Stimulated activated effector memory CD8-positive, alpha-beta T cell treated with anti-CD3 and anti-CD28 coated beads, Interleukin-12 subunit alpha, Interleukin-12 subunit beta, amount 100 ng/mL, for 72 hours (primary cell): ENCODE data around the gene MGARP.
"Not testable (repeated sequence)": the region's sequence is repeated elsewhere in the genome, so short reads cannot be mapped to it uniquely, and the experiment has no call there.

Experiments
- ATAC-seq: fragments of 150-1000 bp; cut with Tn5 transposase; 2 replicates; pipeline ENCODE4 v1.10.0; 2021
- DNase-seq, 2 donors: peaks; one replicate each; pipeline ENCODE4 v3.0.0; 2021 to 2022; ENCODE audit warnings: low spot score in 2 of 2
- H3K27ac Mint-ChIP-seq: one replicate; pipeline ENCODE4 v1.8.0; 2022; ENCODE audit warnings: mild to moderate bottlenecking, mixed read lengths
- H3K36me3 Mint-ChIP-seq: one replicate; pipeline ENCODE4 v1.8.0; 2022; ENCODE audit warnings: mild to moderate bottlenecking, mixed read lengths
- H3K4me1 Mint-ChIP-seq: one replicate; pipeline ENCODE4 v1.8.0; 2022; ENCODE audit warnings: mixed read lengths
- H3K4me3 Mint-ChIP-seq: one replicate; pipeline ENCODE4 v1.8.0; 2022; ENCODE audit warnings: mild to moderate bottlenecking, mixed read lengths
- H3K9me3 Mint-ChIP-seq: one replicate; pipeline ENCODE4 v1.8.0; 2022; ENCODE audit warnings: mixed read lengths

The MGARP gene

DNA sequence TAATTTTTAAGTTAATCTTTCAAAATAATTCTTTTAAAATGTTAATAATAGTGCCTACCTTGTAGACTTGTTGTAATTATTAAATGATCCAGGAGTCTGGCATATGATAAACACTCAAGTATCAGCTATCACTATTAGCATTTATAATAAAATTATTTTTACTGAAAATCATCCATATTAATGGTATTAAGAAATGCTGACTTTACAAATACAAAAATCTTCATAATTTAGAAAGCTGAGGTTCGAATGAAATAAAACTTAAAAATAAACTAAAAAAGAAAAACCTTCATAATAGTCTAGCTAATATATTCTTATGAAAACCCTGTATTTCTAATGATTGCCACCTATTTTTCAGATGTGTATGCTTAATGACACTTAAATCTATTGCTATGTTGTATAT is 5.2 kb downstream of the MGARP start:
- DNase-seq: no peak
- no peak overlapping the region for H3K4me3 Mint-ChIP-seq
- no peak overlapping the region for H3K27ac Mint-ChIP-seq
- H3K36me3 Mint-ChIP-seq: no peaks in the 10 kb centered on the region
- H3K9me3 Mint-ChIP-seq: no peaks in the 10 kb centered on the region
- peaks cover 12% of the 10 kb centered on the region for H3K4me1 Mint-ChIP-seq
- no peak for ATAC-seq

DNA sequence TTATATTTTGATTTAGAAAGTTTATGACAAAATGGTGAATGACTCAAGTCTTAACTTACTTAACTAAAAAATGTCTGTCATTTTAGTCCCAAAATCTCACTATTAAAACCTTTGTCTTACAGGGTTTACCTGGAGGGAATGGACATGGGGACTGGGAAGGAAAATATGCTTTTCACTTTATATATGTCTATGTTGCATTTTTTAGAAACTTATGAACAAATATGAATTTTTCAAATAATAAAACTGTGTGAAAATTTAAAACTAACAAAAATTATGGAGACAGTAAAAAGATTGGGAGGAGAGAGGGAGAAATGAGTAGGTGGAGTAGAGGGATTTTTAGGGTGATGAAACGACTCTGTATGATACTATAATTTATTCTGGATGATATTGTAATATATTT is 6.2 kb downstream of the MGARP start:
- Mint-ChIP-seq H3K4me3 (no peak overlapping the region), H3K36me3 (no peaks in the 10 kb centered on the region), H3K9me3 (no peaks in the 10 kb centered on the region), H3K4me1 (peaks cover 3% of the 10 kb centered on the region), H3K27ac (no peak overlapping the region)
- ATAC-seq (no peak), DNase-seq (no peak)

DNA sequence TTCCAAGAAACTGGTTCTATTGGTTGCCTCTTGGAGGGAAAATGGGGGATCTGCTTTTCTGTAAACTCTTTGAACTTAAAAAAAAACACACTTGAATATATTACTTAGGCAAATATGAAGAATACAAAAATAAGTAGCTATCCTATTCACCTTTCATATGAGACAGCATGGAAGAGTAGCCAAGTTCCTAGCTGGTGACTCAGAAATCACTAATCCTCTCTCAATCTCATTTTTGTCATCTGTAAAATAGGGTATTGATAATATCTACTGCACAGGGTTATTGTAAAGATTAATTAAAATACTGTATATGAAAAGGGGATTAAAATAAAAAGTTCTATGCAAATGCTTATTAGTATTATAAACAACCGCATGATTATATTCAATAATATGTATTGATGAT is 12.7 kb downstream of the MGARP start:
- Mint-ChIP-seq H3K4me3 (peak overlapping the region; percentile 44), H3K27ac (no peak overlapping the region), H3K4me1 (peaks cover 20% of the 10 kb centered on the region), H3K36me3 (peaks cover 6% of the 10 kb centered on the region), H3K9me3 (no peaks in the 10 kb centered on the region)
- no peak for DNase-seq
- no peak for ATAC-seq

DNA sequence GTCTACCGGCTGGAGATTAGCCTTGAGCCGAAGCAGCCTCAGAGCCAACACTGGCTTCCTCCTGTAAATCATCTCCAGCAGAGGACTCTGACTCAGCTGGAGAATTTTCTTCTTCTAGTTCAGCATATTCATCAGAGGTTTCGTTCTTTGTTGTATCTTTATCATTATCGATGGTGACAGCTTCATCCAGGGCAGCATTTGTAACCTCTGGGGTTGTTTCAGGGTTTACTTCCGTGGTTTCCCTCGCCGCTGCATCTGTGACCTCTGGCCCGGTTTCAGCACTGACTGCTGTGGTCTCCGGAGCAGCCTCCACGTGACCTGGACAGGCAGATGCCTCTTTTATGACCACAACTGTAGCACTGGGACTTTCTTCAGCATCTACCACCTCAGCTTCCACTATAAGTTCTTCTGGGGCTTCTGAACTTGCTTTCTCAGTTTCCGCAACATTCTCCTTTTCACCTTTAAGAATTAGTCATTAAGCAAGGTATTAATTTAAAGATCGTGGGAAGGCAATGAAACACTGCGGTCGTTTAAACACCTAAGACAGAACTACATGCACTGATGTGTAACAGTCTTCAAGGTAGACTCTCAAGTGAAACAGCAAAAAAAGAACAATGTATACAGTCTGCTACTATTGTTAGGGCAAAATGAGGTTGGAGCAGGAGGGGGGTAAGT is 13.3 kb downstream of the MGARP start:
- H3K27ac Mint-ChIP-seq: peak overlapping the region; percentile 48
- peaks cover 20% of the 10 kb centered on the region for H3K4me1 Mint-ChIP-seq
- peak overlapping the region; percentile 44 for H3K4me3 Mint-ChIP-seq
- DNase-seq (peak; percentile 67 to 92), ATAC-seq (peak; percentile 98)
- H3K36me3 Mint-ChIP-seq: peaks cover 6% of the 10 kb centered on the region
- no peaks in the 10 kb centered on the region for H3K9me3 Mint-ChIP-seq

DNA sequence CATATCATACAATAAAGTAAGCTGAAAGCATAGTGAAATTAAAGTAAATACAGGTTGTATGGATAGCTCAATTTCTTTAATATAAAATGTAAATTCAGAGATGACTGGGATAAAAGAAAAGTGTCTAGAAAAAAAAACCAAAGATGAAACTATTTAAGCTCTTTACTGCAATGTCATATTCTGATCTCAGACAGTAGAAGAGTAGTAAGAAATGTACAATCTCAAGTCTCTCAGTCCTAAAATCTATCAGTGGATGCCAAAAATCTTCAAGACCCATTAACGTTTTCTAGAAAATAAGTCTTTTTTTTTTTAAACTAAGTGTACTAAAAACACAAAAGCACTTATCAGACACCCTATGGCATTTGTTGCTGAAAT is 13.8 kb downstream of the MGARP start:
- Mint-ChIP-seq H3K4me3 (peak overlapping the region; percentile 44), H3K9me3 (no peaks in the 10 kb centered on the region), H3K27ac (peak overlapping the region; percentile 48), H3K4me1 (peaks cover 20% of the 10 kb centered on the region), H3K36me3 (peaks cover 6% of the 10 kb centered on the region)
- ATAC-seq (peak; percentile 20), DNase-seq (no peak)

DNA sequence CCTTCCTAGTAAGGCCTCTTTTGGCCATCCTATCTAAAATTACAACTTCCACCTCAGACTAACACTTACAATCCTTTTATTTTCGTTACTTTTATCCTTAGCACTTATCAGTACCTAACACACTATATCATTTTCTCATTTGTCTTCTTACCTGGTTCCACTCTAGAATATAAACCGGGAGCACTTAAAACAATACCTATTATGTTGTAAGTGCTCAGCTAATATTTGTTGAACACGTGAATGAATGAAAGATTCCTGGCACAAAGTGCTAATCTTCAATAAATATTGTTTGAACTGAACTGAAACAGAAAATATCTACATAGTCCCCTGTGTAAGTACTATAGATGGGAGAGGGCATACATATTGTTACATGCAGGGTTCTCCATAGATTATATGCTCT is 14.4 kb downstream of the MGARP start:
- ATAC-seq: no peak
- no peak for DNase-seq
- H3K27ac Mint-ChIP-seq: no peak overlapping the region
- peaks cover 6% of the 10 kb centered on the region for H3K36me3 Mint-ChIP-seq
- no peaks in the 10 kb centered on the region for H3K9me3 Mint-ChIP-seq
- peaks cover 20% of the 10 kb centered on the region for H3K4me1 Mint-ChIP-seq
- H3K4me3 Mint-ChIP-seq: no peak overlapping the region

DNA sequence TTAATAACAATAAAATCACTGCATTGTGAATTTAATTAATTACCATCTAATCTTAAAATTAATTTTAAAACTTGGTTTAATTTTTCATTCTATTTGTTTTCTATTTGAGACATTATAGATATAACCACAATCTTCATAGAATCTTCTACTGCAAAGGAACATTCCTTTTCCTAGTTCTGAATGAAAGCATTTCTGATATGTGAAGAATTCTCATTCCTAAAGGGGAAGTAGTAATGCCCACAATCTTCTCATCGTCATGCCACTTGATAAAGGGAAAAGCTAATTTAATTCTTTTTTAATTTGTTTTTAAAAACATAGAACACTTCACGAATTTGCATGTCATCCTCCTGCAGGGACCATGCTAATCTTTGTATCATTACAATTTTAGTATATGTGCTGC is 23.7 kb downstream of the MGARP start:
- Mint-ChIP-seq H3K9me3 (no peaks in the 10 kb centered on the region), H3K36me3 (no peaks in the 10 kb centered on the region), H3K4me3 (no peak overlapping the region), H3K4me1 (no peaks in the 10 kb centered on the region), H3K27ac (no peak overlapping the region)
- no peak for ATAC-seq
- DNase-seq: no peak

DNA sequence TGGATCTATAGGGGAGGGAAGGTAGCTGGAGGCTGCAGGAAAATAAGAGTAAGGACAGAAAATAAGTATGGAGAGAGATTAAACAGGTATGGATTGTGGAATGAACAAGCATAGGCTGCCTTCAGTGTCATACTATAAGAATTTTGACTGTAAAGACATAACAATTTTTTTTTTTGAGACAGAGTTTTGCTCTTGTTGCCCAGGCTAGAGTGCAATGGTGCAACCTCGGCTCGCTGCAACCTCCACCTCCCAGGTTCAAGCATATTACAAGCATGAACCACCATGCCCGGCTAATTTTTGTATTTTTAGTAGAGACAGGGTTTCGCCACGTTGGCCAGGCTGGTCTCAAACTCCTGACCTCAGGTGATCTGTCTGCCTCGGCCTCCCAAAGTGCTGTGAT is 24.4 kb downstream of the MGARP start:
- H3K36me3 Mint-ChIP-seq, H3K4me1 Mint-ChIP-seq, H3K27ac Mint-ChIP-seq, H3K9me3 Mint-ChIP-seq, H3K4me3 Mint-ChIP-seq, ATAC-seq: not testable (repeated sequence)
- DNase-seq: peak in 1 of 2 donors; percentile 17

DNA sequence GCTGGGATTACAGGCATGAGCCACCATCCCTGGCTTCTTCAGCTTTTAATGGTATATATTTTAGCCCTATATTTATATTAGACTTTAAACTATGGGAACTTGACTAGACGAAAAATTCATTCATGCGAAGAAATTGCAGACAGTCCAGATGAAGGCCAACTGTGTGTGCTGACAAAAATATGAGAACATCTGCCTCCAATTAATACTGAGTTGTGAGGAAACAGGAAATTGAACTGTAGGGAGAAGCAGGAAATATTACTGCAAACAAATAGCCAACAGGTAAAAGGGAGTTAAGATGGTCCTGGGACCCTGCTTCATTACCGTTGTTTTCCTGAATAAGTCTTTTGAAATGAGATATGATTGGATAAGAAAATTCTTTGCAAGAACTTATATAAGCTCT is 26.3 kb downstream of the MGARP start:
- Mint-ChIP-seq H3K4me1 (no peaks in the 10 kb centered on the region), H3K27ac (no peak overlapping the region), H3K36me3 (no peaks in the 10 kb centered on the region), H3K4me3 (no peak overlapping the region), H3K9me3 (no peaks in the 10 kb centered on the region)
- peak in 1 of 2 donors; percentile 10 for DNase-seq
- no peak for ATAC-seq

DNA sequence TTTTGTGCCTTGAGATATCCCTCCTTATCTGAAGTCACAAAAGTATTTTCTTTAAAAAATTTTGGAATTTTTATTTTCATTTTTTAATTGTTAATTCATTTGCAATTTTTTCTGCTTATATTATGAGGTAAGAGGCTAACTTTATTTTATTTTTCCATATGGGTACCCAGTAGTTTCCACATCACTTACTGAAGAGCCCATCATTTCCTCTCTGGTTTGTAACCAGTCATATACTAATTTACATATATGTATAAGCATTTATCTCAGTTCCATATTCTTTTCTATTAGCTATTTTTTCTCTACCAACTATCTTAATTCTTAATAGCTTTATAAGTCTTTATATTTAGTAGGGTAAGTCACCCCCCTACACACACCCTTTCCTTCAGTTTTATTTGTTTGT is 27.0 kb downstream of the MGARP start:
- H3K4me1 Mint-ChIP-seq: no peaks in the 10 kb centered on the region
- no peak overlapping the region for H3K4me3 Mint-ChIP-seq
- H3K9me3 Mint-ChIP-seq: no peaks in the 10 kb centered on the region
- H3K36me3 Mint-ChIP-seq: no peaks in the 10 kb centered on the region
- H3K27ac Mint-ChIP-seq: no peak overlapping the region
- no peak for DNase-seq
- no peak for ATAC-seq

DNA sequence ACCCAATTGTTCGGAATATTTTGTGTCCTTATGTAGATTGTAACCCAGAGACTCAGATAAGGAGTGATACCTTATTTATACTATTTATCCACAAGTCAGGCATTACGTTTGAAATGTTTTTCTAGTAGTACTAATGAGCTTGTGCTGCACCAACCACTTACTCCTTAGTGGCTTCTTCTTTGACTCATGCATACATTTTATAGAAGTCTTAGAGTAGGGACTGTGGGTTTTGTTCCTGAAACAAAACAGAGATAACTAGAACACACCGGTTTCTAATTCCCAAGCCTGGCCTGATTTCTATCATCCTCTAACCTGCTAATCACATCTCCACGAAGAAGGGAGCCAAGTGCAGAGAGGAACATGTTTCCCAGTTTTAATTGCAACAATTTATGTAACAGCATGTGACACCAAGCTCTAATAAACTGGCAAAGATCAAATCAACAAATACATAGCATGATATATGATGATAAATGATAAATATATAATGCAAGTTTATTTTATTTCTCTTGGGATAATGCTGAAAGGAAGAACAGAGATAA is 32.3 kb downstream of the MGARP start:
- Mint-ChIP-seq H3K4me3 (no peak overlapping the region), H3K36me3 (no peaks in the 10 kb centered on the region), H3K9me3 (no peaks in the 10 kb centered on the region), H3K4me1 (no peaks in the 10 kb centered on the region), H3K27ac (no peak overlapping the region)
- ATAC-seq (no peak), DNase-seq (no peak)

DNA sequence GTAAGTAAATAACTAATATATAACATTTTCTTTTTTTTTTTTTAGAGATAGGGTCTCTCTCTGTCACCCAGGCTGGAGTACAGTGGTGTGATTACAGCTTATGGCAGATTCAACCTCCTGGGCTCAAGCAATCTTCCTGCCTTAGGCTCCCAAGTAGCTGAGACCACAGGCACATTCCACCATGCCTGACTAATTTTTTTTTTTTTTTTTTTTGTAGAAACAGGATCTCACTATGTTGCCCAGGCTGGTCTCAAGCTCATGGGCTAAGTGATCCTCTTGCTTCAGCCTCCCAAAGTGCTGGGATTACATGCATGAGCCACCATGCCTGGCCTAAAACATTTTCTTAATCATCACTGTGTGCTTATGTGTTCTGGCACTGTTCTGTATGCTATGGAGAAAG is 32.8 kb downstream of the MGARP start:
- ATAC-seq (no peak), DNase-seq (no peak)
- no peak overlapping the region for H3K4me3 Mint-ChIP-seq
- H3K4me1 Mint-ChIP-seq: no peaks in the 10 kb centered on the region
- no peaks in the 10 kb centered on the region for H3K36me3 Mint-ChIP-seq
- no peak overlapping the region for H3K27ac Mint-ChIP-seq
- no peaks in the 10 kb centered on the region for H3K9me3 Mint-ChIP-seq

DNA sequence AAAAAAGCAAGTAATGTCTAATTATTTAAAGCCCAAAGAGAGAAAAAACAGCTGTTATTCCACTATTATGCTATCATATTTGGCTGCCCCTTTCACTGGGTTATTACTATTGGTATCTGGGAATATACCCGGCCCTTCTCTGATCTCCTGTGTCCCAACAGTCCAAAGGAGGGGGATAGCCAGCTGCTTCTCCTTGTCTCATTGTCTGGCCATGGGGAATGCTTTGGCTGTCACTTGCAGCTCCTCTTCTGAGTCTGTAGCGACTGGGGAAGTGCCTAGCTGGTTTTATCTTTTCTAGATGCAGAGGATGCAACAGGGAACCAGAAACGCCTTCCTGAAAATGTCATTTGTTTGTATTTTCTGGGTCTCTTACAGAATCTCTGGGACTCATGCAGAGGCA is 33.9 kb downstream of the MGARP start:
- DNase-seq: no peak
- H3K4me3 Mint-ChIP-seq: no peak overlapping the region
- no peak for ATAC-seq
- H3K9me3 Mint-ChIP-seq: no peaks in the 10 kb centered on the region
- H3K27ac Mint-ChIP-seq: no peak overlapping the region
- no peaks in the 10 kb centered on the region for H3K4me1 Mint-ChIP-seq
- H3K36me3 Mint-ChIP-seq: no peaks in the 10 kb centered on the region

DNA sequence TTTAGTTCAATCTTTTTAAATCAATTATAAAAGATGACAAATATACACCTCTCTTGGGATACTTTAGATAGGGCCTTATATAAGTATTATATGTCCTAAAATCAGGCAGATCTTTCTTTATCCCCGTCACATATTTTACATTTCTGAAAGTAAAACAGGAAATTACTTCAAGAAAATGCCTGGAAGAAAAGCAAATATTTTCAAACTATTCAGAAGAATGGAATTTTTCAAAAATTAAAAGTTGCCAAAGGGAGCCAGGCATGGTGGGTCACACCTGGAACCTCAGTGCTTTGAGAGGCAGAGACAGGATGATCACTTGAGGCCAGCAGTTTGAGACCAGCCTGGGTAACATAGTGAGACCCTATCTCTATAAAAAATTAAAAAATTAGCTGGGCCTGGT is 34.4 kb downstream of the MGARP start:
- H3K36me3 Mint-ChIP-seq: no peaks in the 10 kb centered on the region
- no peaks in the 10 kb centered on the region for H3K4me1 Mint-ChIP-seq
- DNase-seq (no peak), ATAC-seq (no peak)
- H3K4me3 Mint-ChIP-seq: no peak overlapping the region
- H3K9me3 Mint-ChIP-seq: no peaks in the 10 kb centered on the region
- H3K27ac Mint-ChIP-seq: no peak overlapping the region

DNA sequence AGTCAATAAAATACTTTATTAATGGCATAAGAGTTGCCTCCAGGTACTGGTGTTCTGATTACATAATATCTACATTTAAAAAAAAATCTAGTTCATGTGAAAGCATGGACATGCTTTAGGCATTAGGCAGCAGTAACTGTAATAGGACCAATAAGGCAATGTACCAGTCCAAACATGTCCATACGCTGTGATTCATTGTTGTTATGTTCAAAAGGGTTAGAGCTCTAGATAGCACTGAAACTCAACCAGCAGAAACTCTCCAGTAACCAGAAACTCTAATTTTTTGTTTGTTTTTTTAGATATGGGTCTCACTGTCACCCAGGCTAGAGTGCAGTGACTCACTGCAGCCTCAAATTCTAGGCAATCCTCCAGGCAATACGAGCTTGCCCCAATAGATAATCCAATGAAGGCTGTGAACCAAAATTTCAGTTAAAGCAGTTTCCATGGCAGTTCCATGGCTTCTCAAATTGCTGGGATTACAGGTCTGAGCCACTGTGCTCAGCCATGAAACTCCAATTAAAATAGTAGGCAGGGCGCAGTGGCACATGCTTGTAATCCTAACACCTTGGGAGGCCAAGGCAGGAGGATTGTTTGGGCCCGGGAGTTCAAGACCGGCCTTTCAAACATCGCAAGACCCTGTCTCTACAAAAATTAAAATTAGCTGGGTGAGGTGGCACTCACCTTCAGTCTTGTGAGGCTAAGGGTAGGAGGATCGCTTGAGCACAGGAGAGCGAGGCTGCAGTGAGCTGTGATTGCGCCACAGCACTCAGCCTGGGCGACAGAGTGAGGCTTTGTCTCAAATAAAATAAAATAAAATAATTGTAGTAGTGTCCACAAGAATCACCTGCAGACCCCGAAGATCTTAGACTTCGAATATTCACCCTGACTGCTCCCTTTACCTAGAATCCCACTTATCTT is 36.3 kb downstream of the MGARP start:
- H3K9me3 Mint-ChIP-seq: peaks cover 4% of the 10 kb centered on the region
- DNase-seq (no peak), ATAC-seq (no peak)
- no peak overlapping the region for H3K4me3 Mint-ChIP-seq
- H3K4me1 Mint-ChIP-seq: no peaks in the 10 kb centered on the region
- no peaks in the 10 kb centered on the region for H3K36me3 Mint-ChIP-seq
- no peak overlapping the region for H3K27ac Mint-ChIP-seq

DNA sequence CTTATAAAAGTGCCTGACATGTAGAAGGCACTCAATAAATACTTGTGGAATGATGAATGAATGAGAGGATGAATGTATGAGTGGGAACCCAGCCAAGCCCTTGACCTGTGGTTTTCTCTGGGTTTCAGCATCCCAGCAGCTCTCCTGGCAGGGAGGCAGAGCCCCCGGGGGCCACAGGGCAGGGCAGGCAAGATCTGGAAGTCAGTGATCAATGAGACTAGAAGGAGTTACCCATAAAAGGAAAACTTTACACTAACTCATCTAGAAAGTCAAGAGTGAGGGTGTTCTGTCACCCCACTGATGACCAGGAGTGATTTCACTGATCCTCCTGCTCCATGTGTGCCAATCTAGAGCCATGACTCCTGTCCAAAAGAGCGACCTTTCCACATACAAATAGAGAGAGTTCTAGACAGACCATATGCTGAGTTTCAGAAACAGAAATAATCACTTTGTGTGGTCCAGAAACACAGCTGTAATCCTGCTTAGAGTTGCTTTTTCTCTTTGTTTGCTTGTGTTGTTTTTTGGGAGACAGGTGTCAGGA is 37.4 kb downstream of the MGARP start:
- H3K4me1 Mint-ChIP-seq: no peaks in the 10 kb centered on the region

More for the DNA sequence above, 37.4 kb downstream of the MGARP start:
- no peak for ATAC-seq
- H3K36me3 Mint-ChIP-seq: no peaks in the 10 kb centered on the region
- H3K4me3 Mint-ChIP-seq: no peak overlapping the region
- no peak overlapping the region for H3K27ac Mint-ChIP-seq
- peaks cover 4% of the 10 kb centered on the region for H3K9me3 Mint-ChIP-seq
- no peak for DNase-seq
